Peyer's patch (tissue), 4 donors: Measurements from ENCODE around the gene BPIFA3.

Source experiments
- POLR2A ChIP-seq, 2 donors: fragments of 450-650 bp; IDR thresholded peaks; one replicate each; pipeline ENCODE4 v1.5.1; 2017; ENCODE audit warnings: antibody characterized with exemption in 2 of 2, mild to moderate bottlenecking in 2 of 2, moderate library complexity in 2 of 2
- TF ChIP-seq, protein P1 (sequence below), 6 experiments: fragments of 450-650 bp in 4 of 6; fragments of 200-600 bp in 2 of 6; sonication (generic) in 1 of 6; IDR thresholded peaks; one replicate each; pipeline ENCODE4 v1.5.1; 2017 to 2019; ENCODE audit warnings: antibody characterized with exemption in 6 of 6, mild to moderate bottlenecking in 3 of 6, moderate library complexity in 1 of 6

GRCh38 chr20:33187491-33187890 is 29.7 kb upstream of the BPIFA3 start:
- TF ChIP-seq, protein P1, sequence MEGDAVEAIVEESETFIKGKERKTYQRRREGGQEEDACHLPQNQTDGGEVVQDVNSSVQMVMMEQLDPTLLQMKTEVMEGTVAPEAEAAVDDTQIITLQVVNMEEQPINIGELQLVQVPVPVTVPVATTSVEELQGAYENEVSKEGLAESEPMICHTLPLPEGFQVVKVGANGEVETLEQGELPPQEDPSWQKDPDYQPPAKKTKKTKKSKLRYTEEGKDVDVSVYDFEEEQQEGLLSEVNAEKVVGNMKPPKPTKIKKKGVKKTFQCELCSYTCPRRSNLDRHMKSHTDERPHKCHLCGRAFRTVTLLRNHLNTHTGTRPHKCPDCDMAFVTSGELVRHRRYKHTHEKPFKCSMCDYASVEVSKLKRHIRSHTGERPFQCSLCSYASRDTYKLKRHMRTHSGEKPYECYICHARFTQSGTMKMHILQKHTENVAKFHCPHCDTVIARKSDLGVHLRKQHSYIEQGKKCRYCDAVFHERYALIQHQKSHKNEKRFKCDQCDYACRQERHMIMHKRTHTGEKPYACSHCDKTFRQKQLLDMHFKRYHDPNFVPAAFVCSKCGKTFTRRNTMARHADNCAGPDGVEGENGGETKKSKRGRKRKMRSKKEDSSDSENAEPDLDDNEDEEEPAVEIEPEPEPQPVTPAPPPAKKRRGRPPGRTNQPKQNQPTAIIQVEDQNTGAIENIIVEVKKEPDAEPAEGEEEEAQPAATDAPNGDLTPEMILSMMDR (IDR thresholded peaks at IDR 0.05): no peak
- TF ChIP-seq POLR2A (IDR thresholded peaks at IDR 0.05): no peak
